ENCODE results near the gene FEZ2.

- TF ChIP-seq POLR2A (IDR thresholded peaks at IDR 0.05) (no peak), POLR2AphosphoS5 (IDR thresholded peaks at IDR 0.05) (no peak), CTCF (IDR thresholded peaks at IDR 0.05) (no peak)
Observed at GRCh38 chr2:36618381-36618780, 20.4 kb upstream of the FEZ2 start.
